Lower leg skin (tissue), 3 donors: ENCODE measurements around the gene TENT4A.

ENCODE experiments used
- POLR2A ChIP-seq, 2 donors: fragments of 450-650 bp; IDR thresholded peaks; one replicate each; pipeline ENCODE4 v1.6.1; 2016 to 2017; ENCODE audit warnings: antibody characterized with exemption in 2 of 2, mild to moderate bottlenecking in 1 of 2, moderate library complexity in 1 of 2
- TF ChIP-seq, protein P1 (sequence below), 3 donors: fragments of 450-650 bp; IDR thresholded peaks; one replicate each; pipeline ENCODE4 v1.5.1; 2016; ENCODE audit warnings: antibody characterized with exemption in 3 of 3, mild to moderate bottlenecking in 3 of 3, moderate library complexity in 2 of 3

- no peak for TF ChIP-seq POLR2A (IDR thresholded peaks at IDR 0.05)
- TF ChIP-seq, protein P1, sequence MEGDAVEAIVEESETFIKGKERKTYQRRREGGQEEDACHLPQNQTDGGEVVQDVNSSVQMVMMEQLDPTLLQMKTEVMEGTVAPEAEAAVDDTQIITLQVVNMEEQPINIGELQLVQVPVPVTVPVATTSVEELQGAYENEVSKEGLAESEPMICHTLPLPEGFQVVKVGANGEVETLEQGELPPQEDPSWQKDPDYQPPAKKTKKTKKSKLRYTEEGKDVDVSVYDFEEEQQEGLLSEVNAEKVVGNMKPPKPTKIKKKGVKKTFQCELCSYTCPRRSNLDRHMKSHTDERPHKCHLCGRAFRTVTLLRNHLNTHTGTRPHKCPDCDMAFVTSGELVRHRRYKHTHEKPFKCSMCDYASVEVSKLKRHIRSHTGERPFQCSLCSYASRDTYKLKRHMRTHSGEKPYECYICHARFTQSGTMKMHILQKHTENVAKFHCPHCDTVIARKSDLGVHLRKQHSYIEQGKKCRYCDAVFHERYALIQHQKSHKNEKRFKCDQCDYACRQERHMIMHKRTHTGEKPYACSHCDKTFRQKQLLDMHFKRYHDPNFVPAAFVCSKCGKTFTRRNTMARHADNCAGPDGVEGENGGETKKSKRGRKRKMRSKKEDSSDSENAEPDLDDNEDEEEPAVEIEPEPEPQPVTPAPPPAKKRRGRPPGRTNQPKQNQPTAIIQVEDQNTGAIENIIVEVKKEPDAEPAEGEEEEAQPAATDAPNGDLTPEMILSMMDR (IDR thresholded peaks at IDR 0.05) = no peak
Observed at GRCh38 chr5:6792376-6792775, 79.1 kb downstream of the TENT4A start.
